Measurements from ENCODE around the gene CCS.

DNA sequence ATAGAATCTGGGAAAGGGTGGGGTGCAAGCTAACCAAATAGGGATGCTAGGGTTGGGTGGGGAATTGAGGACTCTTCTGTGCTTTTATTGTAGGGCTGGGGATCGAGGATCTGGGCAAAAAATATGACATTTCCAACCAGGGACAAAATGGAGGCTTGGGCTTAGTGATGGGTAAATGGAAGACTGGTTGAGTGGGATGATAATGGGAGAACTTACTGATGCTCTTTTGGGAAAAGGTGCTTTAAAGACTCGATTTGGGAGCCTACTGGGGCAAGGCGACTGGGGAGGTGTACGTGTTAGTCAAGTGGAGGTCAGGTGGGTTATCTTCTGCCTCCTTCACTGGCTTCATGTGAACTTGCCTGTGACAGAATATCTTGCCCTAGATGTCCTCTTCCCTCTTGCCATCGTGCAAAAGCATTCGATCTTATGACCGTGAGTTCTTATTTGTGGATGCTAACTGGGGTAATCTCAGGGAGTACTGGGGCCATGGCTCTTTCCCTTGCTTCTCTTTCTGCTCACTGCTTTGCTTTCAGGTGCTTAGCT, 35.1 kb downstream of the CCS start:
- TF ChIP-seq CTCF (IDR thresholded peaks at IDR 0.05; ENCODE audit: insufficient read depth, low read length, poor library complexity, severe bottlenecking) = no peak
- no peak for TF ChIP-seq EZH2phosphoT487 (conservative IDR thresholded peaks at IDR 0.05; ENCODE audit: low read length)
